HL-60 (cell line): ENCODE measurements around the gene PARP8.
"Not testable (repeated sequence)": the region's sequence is repeated elsewhere in the genome, so short reads cannot be mapped to it uniquely, and the experiment has no call there.

Experiments used
- DNase-seq, 2 experiments: peaks; one replicate each; pipeline ENCODE4 v3.0.0-alpha.2; 2010 to 2020; ENCODE audit warnings: low read depth in 1 of 2, low spot score in 1 of 2
- H3K27ac ChIP-seq: fragments of 250-450 bp; sonication (Bioruptor Pico); replicated peaks from 2 replicates; pipeline ENCODE4 v1.5.1; 2020; ENCODE audit warnings: mild to moderate bottlenecking, moderate library complexity
- H3K27me3 ChIP-seq: fragments of 250-450 bp; sonication (Bioruptor Pico); 2 replicates; pipeline ENCODE4 v1.5.1; 2021; ENCODE audit warnings: mild to moderate bottlenecking, moderate library complexity; ENCODE audit not compliant: insufficient read depth, poor library complexity, severe bottlenecking
- H3K4me3 ChIP-seq: replicated peaks from 2 replicates; pipeline ENCODE4 v1.5.1; 2011; ENCODE audit warnings: mild to moderate bottlenecking, control low read depth, low read length; ENCODE audit not compliant: insufficient read depth
- CTCF ChIP-seq: IDR thresholded peaks from one replicate; pipeline ENCODE4 v1.5.1; 2011; ENCODE audit warnings: low read length, control low read depth, inconsistent platforms; ENCODE audit not compliant: insufficient read depth
- GABPA ChIP-seq: IDR thresholded peaks from 2 replicates; pipeline ENCODE4 v1.6.1; 2012; ENCODE audit warnings: low read depth
- POLR2AphosphoS5 ChIP-seq: IDR thresholded peaks from 2 replicates; pipeline ENCODE4 v1.6.1; 2012; ENCODE audit warnings: low read depth
- REST ChIP-seq: IDR thresholded peaks from 2 replicates; pipeline ENCODE4 v1.6.1; 2012; ENCODE audit warnings: low read depth; ENCODE audit not compliant: insufficient replicate concordance
- SPI1 ChIP-seq: IDR thresholded peaks from 2 replicates; pipeline ENCODE4 v1.6.1; 2012; ENCODE audit warnings: low read depth, mild to moderate bottlenecking, borderline replicate concordance

PARP8 gene

GRCh38 chr5:50687548-50687947 is 21.1 kb downstream of the PARP8 start:
- Histone ChIP-seq H3K27ac (no peak overlapping the region), H3K4me3 (no peak overlapping the region), H3K27me3 (no peaks in the 10 kb centered on the region)
- DNase-seq, result no peak
- TF ChIP-seq CTCF, result no peak

DNA sequence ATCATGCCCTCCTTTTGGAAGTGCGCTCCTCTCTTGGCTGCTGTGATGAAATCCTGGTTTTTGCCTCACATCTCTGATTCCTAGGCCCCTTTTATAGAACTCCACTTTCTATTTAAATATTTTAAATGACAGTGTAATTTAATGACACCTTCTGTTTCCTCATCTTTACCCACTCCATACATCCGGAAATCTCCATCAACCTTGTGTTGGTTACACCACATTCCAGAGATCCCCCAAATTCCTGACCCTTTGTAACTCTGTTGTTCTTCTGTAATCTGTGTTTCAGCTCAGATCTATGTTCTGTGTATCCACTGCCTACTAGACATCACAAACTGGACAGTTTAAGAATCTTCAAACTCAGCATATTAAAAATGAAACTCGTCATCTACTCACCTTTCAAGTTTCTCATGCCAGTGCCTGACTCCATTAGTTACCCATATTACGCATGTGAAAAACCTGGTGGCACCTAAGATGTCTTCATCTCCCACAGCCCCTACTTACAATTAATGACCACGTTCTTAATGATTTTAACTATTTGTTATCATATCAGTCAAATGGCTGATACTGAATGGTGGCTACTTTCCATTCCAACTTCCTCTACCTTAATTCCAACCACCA is 25.1 kb downstream of the PARP8 start:
- no peak overlapping the region for H3K4me3 ChIP-seq
- H3K27me3 ChIP-seq, result no peaks in the 10 kb centered on the region
- no peak overlapping the region for H3K27ac ChIP-seq
- no peak for TF ChIP-seq POLR2AphosphoS5
- no peak for TF ChIP-seq SPI1
- no peak for TF ChIP-seq REST
- TF ChIP-seq GABPA, result no peak
- TF ChIP-seq CTCF, result no peak
- DNase-seq, result no peak

DNA sequence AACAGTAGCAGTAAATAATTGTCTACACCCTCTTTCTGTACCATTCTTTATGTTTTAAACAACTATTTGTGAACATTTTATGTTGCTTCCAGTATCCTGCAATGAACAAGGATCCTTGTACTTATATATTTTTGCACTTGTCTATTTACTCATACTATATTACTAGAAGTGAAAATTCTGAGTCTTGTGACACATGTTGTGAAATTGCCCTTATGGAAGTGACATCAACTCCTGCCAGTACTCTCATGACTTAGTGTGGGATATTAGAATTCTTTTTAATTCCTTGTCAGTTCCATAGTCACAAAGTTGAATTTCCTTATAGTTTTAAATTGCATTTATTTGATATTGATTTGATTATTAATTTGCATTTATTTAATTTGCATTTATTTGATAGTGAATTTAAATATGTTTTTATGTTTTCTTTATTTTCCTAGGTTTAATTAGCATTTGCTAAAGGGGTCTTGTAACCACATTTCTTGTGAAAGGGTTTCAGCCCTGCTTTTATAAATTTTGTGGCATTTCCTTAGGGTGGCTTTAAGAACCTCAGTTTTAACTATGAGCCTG is 27.7 kb downstream of the PARP8 start:
- TF ChIP-seq GABPA (no peak), POLR2AphosphoS5 (no peak), REST (no peak), SPI1 (no peak), CTCF (no peak)
- no peak overlapping the region; the same call in 1 of the 2 replicates for H3K27ac ChIP-seq
- no peaks in the 10 kb centered on the region for H3K27me3 ChIP-seq
- H3K4me3 ChIP-seq, result no peak overlapping the region
- DNase-seq, result peak in 1 of 2 experiments; percentile 54

DNA sequence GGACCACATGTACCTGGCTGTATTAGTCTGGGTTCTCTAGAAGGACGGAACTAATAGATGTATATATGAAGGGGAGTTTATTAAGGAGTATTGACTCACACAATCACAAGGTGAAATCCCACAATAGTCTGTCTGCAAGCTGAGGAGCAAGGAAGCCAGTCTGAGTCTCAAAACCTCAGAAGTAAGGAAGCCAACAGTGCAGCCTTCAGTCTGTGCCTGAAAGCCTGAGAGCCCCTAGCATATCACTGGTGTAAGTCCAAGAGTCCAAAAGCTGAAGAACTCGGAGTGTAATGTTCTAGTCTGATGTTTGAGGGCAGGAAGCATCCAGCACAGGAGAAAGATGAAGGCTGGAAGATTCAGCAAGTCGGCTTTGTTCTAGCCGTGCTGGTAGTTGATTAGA is 28.2 kb downstream of the PARP8 start:
- not testable (repeated sequence) for H3K27ac ChIP-seq, DNase-seq, H3K27me3 ChIP-seq, H3K4me3 ChIP-seq
